ENCODE data around the gene DDIT3. TPM values are rescaled to one million over a fixed set of nuclear protein-coding genes. Genes with fewer than 3 reads are reported as not detected.

Gene DDIT3
- total RNA-seq, 1 experiment from 2014 or later = 84.7 TPM

- TF ChIP-seq, protein P1, sequence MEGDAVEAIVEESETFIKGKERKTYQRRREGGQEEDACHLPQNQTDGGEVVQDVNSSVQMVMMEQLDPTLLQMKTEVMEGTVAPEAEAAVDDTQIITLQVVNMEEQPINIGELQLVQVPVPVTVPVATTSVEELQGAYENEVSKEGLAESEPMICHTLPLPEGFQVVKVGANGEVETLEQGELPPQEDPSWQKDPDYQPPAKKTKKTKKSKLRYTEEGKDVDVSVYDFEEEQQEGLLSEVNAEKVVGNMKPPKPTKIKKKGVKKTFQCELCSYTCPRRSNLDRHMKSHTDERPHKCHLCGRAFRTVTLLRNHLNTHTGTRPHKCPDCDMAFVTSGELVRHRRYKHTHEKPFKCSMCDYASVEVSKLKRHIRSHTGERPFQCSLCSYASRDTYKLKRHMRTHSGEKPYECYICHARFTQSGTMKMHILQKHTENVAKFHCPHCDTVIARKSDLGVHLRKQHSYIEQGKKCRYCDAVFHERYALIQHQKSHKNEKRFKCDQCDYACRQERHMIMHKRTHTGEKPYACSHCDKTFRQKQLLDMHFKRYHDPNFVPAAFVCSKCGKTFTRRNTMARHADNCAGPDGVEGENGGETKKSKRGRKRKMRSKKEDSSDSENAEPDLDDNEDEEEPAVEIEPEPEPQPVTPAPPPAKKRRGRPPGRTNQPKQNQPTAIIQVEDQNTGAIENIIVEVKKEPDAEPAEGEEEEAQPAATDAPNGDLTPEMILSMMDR (IDR thresholded peaks at IDR 0.05 in 2 of 3, conservative IDR thresholded peaks at IDR 0.05 in 1 of 3; ENCODE audit: borderline replicate concordance in 1 of 3, insufficient read depth in 1 of 3, low read depth in 2 of 3, low read length in 2 of 3) = no peak
- TF ChIP-seq, protein P2, sequence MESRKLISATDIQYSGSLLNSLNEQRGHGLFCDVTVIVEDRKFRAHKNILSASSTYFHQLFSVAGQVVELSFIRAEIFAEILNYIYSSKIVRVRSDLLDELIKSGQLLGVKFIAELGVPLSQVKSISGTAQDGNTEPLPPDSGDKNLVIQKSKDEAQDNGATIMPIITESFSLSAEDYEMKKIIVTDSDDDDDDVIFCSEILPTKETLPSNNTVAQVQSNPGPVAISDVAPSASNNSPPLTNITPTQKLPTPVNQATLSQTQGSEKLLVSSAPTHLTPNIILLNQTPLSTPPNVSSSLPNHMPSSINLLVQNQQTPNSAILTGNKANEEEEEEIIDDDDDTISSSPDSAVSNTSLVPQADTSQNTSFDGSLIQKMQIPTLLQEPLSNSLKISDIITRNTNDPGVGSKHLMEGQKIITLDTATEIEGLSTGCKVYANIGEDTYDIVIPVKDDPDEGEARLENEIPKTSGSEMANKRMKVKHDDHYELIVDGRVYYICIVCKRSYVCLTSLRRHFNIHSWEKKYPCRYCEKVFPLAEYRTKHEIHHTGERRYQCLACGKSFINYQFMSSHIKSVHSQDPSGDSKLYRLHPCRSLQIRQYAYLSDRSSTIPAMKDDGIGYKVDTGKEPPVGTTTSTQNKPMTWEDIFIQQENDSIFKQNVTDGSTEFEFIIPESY (IDR thresholded peaks at IDR 0.05; ENCODE audit: extremely low read depth, insufficient replicate concordance, low read length) = no peak
Measured at GRCh38 chr12:57525615-57526383, 5.5 kb upstream of the DDIT3 start (continued).

GRCh38 chr12:57524814-57525614 lies 4.7 kb upstream of the DDIT3 start:
- H3K27me3 ChIP-seq (ENCODE audit: insufficient read depth, low read length) = no peaks in the 10 kb centered on the region
- ChIA-PET RAD21 (ENCODE audit: low non-redundant PET in 1 of 2, low total read pairs in 2 of 2, uncharacterized antibody in 2 of 2, unreplicated experiment in 2 of 2) (no interaction called here), CTCF (no interaction called here), POLR2A (no interaction called here)
- DNase-seq (ENCODE audit: low read depth, low spot score) = no peak
- BruUV-seq (replicated peaks) = no TSS peak
- no peak overlapping the region for H3K27ac ChIP-seq (ENCODE audit: low read depth, low read length)
- intact Hi-C loops (cut with micrococcal nuclease) = no loop called here
- H3K36me3 ChIP-seq (ENCODE audit: control insufficient read depth in 1 of 2, insufficient read depth in 2 of 2, low read length in 2 of 2) = peaks cover 18 to 27% of the 10 kb centered on the region in 2 experiments
- peaks cover 20 to 36% of the 10 kb centered on the region in 2 experiments for H3K4me1 ChIP-seq (ENCODE audit: control insufficient read depth in 1 of 2, insufficient read depth in 2 of 2, low read length in 2 of 2)
- no peak overlapping the region for H3K4me2 ChIP-seq (ENCODE audit: low read length)
- no peaks in the 10 kb centered on the region for H3K9me2 ChIP-seq (ENCODE audit: insufficient read depth)
- ATAC-seq = no peak
- H3K4me3 ChIP-seq (replicated peaks in 1 of 2; ENCODE audit: low read depth in 1 of 2, low read length in 2 of 2) = no peak overlapping the region
- no peak overlapping the region for H2AFZ ChIP-seq (ENCODE audit: low read depth, low read length, poor library complexity, severe bottlenecking)
- TF ChIP-seq TCF7L2 (IDR thresholded peaks at IDR 0.05; ENCODE audit: borderline replicate concordance, extremely low read depth, insufficient read depth, insufficient read length) (no peak), EZH2 (IDR thresholded peaks at IDR 0.05) (no peak)
- TF ChIP-seq, protein P1 (IDR thresholded peaks at IDR 0.05 in 2 of 3, conservative IDR thresholded peaks at IDR 0.05 in 1 of 3; ENCODE audit: borderline replicate concordance in 1 of 3, insufficient read depth in 1 of 3, low read depth in 2 of 3, low read length in 2 of 3) = no peak
- H3K9ac ChIP-seq (ENCODE audit: low read length) = no peak overlapping the region
- H3K79me2 ChIP-seq (ENCODE audit: insufficient read depth, low read length) = peaks cover 28% of the 10 kb centered on the region
- H4K20me1 ChIP-seq (ENCODE audit: insufficient read depth) = no peaks in the 10 kb centered on the region
- H3K9me3 ChIP-seq (ENCODE audit: control insufficient read depth in 1 of 2, insufficient read depth in 1 of 2, low read depth in 1 of 2, low read length in 2 of 2) = no peaks in the 10 kb centered on the region

All from HCT116 (cell line).